Activated CD4-positive, alpha-beta T cell treated with anti-CD3 and anti-CD28 coated beads, Interleukin-2, amount 50 U/mL, for 1 hour (primary cell): ENCODE measurements around the gene DLK1.

Experiments used
- DNase-seq: peaks from one replicate; pipeline ENCODE4 v3.0.0-alpha.2; 2020

Gene DLK1

GRCh38 chr14:100726550-100727085, at the start of gene DLK1:
DLK1 (plus strand) TSS chr14:100726892; CDS start chr14:100727069, 177 bp downstream.
- DNase-seq, result no peak

GRCh38 chr14:100677152-100677551, 49.5 kb upstream of the DLK1 start:
- DNase-seq, result no peak

- no peak for DNase-seq
Measured at GRCh38 chr14:100677554-100678468, 48.9 kb upstream of the DLK1 start.

GRCh38 chr14:100678469-100678828, 48.2 kb upstream of the DLK1 start:
- no peak for DNase-seq

GRCh38 chr14:100679153-100679552, 47.5 kb upstream of the DLK1 start:
- DNase-seq, result no peak

- DNase-seq, result no peak
Measured at GRCh38 chr14:100679707-100680438, 46.8 kb upstream of the DLK1 start.

- no peak for DNase-seq
Measured at GRCh38 chr14:100680439-100681051, 46.1 kb upstream of the DLK1 start.

GRCh38 chr14:100681111-100681510, 45.6 kb upstream of the DLK1 start:
- no peak for DNase-seq

- DNase-seq, result no peak
Measured at GRCh38 chr14:100682749-100683148, 43.9 kb upstream of the DLK1 start.

- no peak for DNase-seq
Measured at GRCh38 chr14:100683578-100683977, 43.1 kb upstream of the DLK1 start.

GRCh38 chr14:100684154-100684553, 42.5 kb upstream of the DLK1 start:
- no peak for DNase-seq

- DNase-seq, result no peak
Measured at GRCh38 chr14:100684961-100685360, 41.7 kb upstream of the DLK1 start.

GRCh38 chr14:100686858-100687257, 39.8 kb upstream of the DLK1 start:
- DNase-seq, result no peak

GRCh38 chr14:100687386-100687785, 39.3 kb upstream of the DLK1 start:
- no peak for DNase-seq

- no peak for DNase-seq
Measured at GRCh38 chr14:100688051-100688450, 38.6 kb upstream of the DLK1 start.

- no peak for DNase-seq
Measured at GRCh38 chr14:100688598-100689461, 37.9 kb upstream of the DLK1 start.

GRCh38 chr14:100690672-100691071, 36.0 kb upstream of the DLK1 start:
- DNase-seq, result no peak

- no peak for DNase-seq
Measured at GRCh38 chr14:100691395-100692056, 35.2 kb upstream of the DLK1 start.

- DNase-seq, result no peak
Measured at GRCh38 chr14:100692256-100692655, 34.4 kb upstream of the DLK1 start.

- no peak for DNase-seq
Measured at GRCh38 chr14:100692859-100693558, 33.7 kb upstream of the DLK1 start.
